Activated CD4-positive, alpha-beta T cell treated with anti-CD3 and anti-CD28 coated beads for 48 hours (primary cell): ENCODE measurements around the gene SLC9B1.
"Not testable (repeated sequence)": the region's sequence is repeated elsewhere in the genome, so short reads cannot be mapped to it uniquely, and the experiment has no call there.

ENCODE experiments used
- DNase-seq: peaks from one replicate; pipeline ENCODE4 v3.0.0-alpha.2; 2020

The SLC9B1 gene

GRCh38 chr4:102871772-102872171 is 147.7 kb downstream of the SLC9B1 start:
- DNase-seq: no peak

- DNase-seq: no peak
Measured at GRCh38 chr4:102869569-102870197, 149.8 kb downstream of the SLC9B1 start.

DNA sequence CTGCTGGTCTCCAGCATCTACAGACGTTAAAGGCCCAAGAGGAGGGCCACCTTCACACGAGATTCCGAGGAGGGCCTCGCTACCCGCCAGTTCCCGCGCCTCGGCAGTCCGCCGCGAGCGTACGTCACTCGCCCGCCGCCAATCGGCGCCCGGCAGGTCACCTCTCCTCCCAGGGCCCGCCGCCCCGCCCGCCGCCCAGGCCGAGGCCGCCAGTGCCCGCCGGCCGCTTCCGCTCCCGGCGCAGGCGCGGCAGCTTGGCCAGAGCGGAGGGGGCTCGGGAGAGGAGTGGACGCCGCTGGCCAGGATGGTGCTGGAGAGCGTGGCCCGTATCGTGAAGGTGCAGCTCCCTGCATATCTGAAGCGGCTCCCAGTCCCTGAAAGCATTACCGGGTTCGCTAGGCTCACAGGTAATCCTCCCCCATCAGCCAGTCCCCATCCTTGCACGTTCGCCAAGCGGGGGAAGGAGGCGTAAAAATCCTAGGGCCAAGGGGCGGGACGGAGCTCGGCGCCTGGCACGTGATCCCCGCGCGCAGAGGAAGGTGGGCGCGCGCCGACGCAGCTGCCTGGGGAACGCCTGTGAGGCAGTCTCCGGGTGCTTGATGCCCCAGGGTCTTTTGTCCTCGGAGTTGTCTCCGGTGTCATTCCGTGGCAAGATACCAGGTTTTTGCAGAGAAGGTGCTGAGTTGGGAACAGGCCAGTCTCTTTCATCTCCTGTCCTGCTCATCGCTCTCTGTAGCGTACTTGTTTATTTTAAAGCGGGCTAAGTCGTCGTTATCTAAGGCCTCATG is 150.5 kb downstream of the SLC9B1 start, which contains the start of gene CISD2:
Gene CISD2, plus strand, starts transcription at position 212 of the 788 bp plus-strand sequence. Its CDS starts 93 bp downstream, at position 305.
- peak; percentile 94 for DNase-seq

DNA sequence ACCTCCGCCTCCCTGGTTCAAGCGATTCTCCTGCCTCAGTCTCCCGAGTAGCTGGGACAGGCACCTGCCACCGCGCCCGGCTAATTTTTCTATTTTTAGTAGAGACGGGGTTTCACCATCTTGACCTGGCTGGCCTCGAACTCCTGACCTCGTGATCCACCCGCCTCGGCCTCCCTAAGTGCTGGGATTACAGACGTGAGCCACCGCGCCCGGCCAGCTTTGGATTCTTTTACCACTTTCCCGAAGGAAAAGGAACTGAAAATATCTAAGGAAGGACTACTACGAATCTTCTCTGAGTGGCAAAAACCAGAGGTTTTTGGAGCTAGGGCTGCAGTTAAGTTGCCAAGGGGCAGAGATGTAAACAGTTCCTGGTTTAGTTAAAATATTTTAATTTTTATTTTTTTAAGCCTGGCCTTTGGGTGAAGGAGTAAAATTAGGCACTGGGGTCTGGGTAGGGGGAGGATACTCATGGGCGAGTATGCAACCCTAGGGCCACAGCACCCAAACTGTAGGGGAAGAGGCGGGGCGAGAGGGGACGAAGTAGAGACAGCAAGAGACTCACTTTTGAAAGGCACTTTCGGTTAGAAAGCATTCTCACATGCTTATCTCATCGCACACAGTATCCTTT is 151.2 kb downstream of the SLC9B1 start:
- DNase-seq: peak; percentile 43

GRCh38 chr4:102867278-102868152 is 152.0 kb downstream of the SLC9B1 start:
- no peak for DNase-seq

DNA sequence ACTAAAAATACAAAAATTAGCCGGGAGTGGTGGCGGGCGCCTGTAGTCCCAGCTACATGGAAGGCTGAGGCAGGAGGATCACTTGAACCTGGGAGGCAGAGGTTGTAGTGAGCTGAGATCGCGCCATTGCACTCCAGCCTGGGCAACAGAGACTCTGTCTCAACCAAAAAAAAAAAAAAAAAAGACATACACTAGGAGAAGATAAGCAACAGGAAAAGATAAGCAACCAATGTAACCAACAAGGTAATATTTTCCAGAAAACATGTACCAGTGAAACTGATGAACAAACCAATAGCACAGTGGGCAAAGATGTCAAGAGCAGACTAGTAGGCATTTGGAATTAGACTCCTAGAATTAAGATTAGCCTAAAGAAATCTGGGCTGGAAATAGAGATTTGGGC is 154.2 kb downstream of the SLC9B1 start:
- DNase-seq: not testable (repeated sequence)

DNA sequence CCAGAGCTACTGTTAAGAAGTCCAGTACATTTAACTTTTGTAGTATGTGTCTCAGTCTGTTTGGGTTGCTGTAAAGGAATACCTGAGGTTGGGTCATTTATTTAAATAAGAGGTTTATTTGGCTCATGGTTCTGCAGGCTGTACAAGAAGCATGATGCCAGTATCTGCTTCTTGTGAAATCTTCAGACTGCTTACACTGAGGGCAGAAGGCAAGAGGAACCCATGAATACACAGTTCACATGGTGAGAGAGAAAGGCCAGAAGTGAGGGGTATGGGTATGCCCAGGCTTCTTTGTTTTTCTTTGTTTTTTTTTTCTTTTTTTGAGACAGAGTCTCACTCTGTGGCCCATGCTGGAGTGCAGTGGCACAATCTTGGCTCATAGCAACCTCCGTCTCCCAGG is 156.8 kb downstream of the SLC9B1 start:
- no peak for DNase-seq

- DNase-seq: no peak
Measured at GRCh38 chr4:102862016-102862415, 157.5 kb downstream of the SLC9B1 start.

GRCh38 chr4:102860611-102861324 is 158.7 kb downstream of the SLC9B1 start:
- no peak for DNase-seq

- DNase-seq: no peak
Measured at GRCh38 chr4:102858828-102859464, 160.6 kb downstream of the SLC9B1 start.
